ENCODE results near the gene HS3ST6.
"Not testable (repeated sequence)": the region's sequence is repeated elsewhere in the genome, so short reads cannot be mapped to it uniquely, and the experiment has no call there.

The HS3ST6 gene

GRCh38 chr16:1918351-1919326 lies at the start of gene HS3ST6:
Gene HS3ST6, minus strand, starts transcription at chr16:1918415. Its CDS starts 92 bp downstream, at chr16:1918323.
- in situ Hi-C loops (cut with MboI; ENCODE audit: low pct_unique_long_range_greater_than_20kb, low sequenced_read_pairs, unreplicated experiment), result no loop called here
- no peak for TF ChIP-seq CTCF (IDR thresholded peaks at IDR 0.05; ENCODE audit: extremely low read depth, insufficient read depth, missing control alignments)
- DNase-seq (ENCODE audit: low spot score), result no peak

- TF ChIP-seq CTCF (IDR thresholded peaks at IDR 0.05; ENCODE audit: extremely low read depth, insufficient read depth, missing control alignments), result no peak
- in situ Hi-C loops (cut with MboI; ENCODE audit: low pct_unique_long_range_greater_than_20kb, low sequenced_read_pairs, unreplicated experiment), result no loop called here
Measured at GRCh38 chr16:1966460-1966859, 48.2 kb upstream of the HS3ST6 start, which contains the start of gene RNF151. Gene RNF151, plus strand, starts transcription at chr16:1966856. Its CDS starts 26 bp downstream, at chr16:1966882.

GRCh38 chr16:1965396-1966001 lies 47.3 kb upstream of the HS3ST6 start:
- DNase-seq (ENCODE audit: low spot score), result no peak

More at GRCh38 chr16:1966460-1966859, 48.2 kb upstream of the HS3ST6 start, which contains the start of gene RNF151:
- DNase-seq (ENCODE audit: low spot score), result no peak

GRCh38 chr16:1964506-1965395 lies 46.5 kb upstream of the HS3ST6 start, which contains the start of gene RPS2:
Gene RPS2, minus strand, starts transcription at chr16:1964826. Its CDS starts 201 bp downstream, at chr16:1964625.
- in situ Hi-C loops (cut with MboI; ENCODE audit: low pct_unique_long_range_greater_than_20kb, low sequenced_read_pairs, unreplicated experiment), result no loop called here
- DNase-seq (ENCODE audit: low spot score), result peak; percentile 100
- no peak for TF ChIP-seq CTCF (IDR thresholded peaks at IDR 0.05; ENCODE audit: extremely low read depth, insufficient read depth, missing control alignments)

More at GRCh38 chr16:1965396-1966001, 47.3 kb upstream of the HS3ST6 start:
- no peak for TF ChIP-seq CTCF (IDR thresholded peaks at IDR 0.05; ENCODE audit: extremely low read depth, insufficient read depth, missing control alignments)
- in situ Hi-C loops (cut with MboI; ENCODE audit: low pct_unique_long_range_greater_than_20kb, low sequenced_read_pairs, unreplicated experiment), result no loop called here

- in situ Hi-C loops (cut with MboI; ENCODE audit: low pct_unique_long_range_greater_than_20kb, low sequenced_read_pairs, unreplicated experiment), result no loop called here
- peak; percentile 23 for TF ChIP-seq CTCF (IDR thresholded peaks at IDR 0.05; ENCODE audit: extremely low read depth, insufficient read depth, missing control alignments)
- no peak for DNase-seq (ENCODE audit: low spot score)
Measured at GRCh38 chr16:1963806-1964505, 45.7 kb upstream of the HS3ST6 start.

- in situ Hi-C loops (cut with MboI; ENCODE audit: low pct_unique_long_range_greater_than_20kb, low sequenced_read_pairs, unreplicated experiment); DNase-seq (ENCODE audit: low spot score): not testable (repeated sequence)
Measured at GRCh38 chr16:1962161-1963153, 44.2 kb upstream of the HS3ST6 start.
